ENCODE results near the gene CWF19L1.
"Not testable (repeated sequence)": the region's sequence is repeated elsewhere in the genome, so short reads cannot be mapped to it uniquely, and the experiment has no call there.

CWF19L1 gene

GRCh38 chr10:100267239-100268104, at the start of gene CWF19L1:
Gene CWF19L1 (minus strand): TSS chr10:100267638. CDS start chr10:100267593, 45 bp downstream.
- peak; percentile 75 to 81 for DNase-seq

DNA sequence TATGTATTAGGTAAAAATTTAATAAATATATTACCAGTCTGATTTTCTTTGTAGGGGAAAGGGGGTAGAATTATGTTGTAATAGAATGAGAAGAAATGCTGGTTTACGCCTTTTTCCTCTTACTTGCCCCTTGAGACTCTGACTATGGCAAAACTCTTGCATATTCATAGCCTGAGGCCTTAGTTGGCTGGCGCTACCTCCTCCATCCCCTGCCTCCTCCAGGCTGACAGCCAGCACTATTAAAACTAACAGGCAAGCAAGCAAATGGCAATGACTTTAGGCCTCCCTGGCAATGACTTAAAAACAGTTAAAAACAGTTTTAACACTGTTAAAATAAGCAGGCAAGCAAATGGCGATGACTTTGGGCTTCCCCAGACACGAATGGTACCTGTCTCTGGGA, 48.2 kb upstream of the CWF19L1 start:
- no peak for DNase-seq

GRCh38 chr10:100311298-100311697, 43.9 kb upstream of the CWF19L1 start:
- no peak for DNase-seq

- DNase-seq = no peak
Observed at GRCh38 chr10:100307684-100308083, 40.2 kb upstream of the CWF19L1 start.

DNA sequence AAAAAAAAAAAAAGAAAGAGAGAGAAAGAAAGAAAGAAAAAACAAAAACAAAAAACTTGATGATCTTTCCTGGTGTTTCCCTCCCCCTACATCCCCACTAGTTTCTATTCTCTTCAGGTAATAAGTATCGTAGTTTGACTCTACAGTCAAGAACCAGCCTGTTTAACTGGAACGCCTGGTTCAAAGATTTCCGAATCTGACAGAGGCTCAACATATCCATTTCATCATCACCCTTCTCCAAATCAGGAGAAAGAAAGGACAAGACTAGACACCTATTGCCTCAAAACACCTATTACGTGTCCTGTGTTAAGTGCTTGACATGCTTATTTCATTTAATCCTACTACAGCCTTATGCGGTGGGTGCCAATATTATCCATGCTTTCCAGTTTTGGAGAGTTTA, 39.4 kb upstream of the CWF19L1 start:
- no peak for DNase-seq

DNA sequence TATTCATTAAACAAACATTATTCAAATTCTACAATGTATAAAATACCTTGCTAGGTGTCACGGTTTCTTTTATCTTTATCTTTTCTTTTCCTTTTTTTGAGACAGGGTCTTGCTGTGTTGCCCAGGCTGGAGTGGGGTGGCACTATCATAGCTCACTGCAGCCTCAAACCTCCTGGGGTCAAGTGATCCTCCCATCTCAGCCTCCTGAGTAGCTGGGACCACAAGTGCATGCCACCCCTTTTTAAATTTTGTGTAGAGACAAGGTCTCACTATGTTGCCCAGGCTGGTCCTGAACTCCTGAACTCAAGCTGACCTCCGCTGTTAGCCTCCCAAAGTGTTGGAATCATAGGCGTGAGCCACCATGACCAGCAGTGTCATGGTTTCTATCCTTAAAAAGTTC, 37.0 kb upstream of the CWF19L1 start:
- no peak for DNase-seq

- DNase-seq = no peak
Observed at GRCh38 chr10:100303724-100304319, 36.4 kb upstream of the CWF19L1 start.

DNA sequence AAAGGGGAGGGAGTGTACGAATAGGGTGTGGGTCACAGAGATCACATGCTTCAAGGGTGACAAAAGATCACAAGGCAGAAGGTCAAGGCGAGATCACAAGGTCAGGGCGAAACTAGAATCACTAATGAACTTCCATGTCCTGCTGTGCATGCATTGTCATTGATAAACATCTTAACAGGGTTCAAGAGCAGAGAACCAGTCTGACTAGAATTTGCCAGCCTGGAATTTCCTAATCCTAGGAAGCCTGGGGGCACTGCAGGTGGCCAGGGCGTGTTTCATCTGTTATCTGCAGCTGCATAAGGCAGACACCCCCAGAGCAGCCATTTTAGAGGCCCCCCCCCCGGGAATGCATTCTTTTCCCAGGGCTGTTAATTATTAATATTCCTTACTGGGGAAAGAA, 33.7 kb upstream of the CWF19L1 start:
- not testable (repeated sequence) for DNase-seq

- DNase-seq = no peak
Observed at GRCh38 chr10:100297242-100297641, 29.8 kb upstream of the CWF19L1 start.

GRCh38 chr10:100293066-100293465, 25.6 kb upstream of the CWF19L1 start:
- no peak for DNase-seq

GRCh38 chr10:100292300-100292699, 24.9 kb upstream of the CWF19L1 start:
- DNase-seq = peak in 1 of 2 donors; percentile 35

DNA sequence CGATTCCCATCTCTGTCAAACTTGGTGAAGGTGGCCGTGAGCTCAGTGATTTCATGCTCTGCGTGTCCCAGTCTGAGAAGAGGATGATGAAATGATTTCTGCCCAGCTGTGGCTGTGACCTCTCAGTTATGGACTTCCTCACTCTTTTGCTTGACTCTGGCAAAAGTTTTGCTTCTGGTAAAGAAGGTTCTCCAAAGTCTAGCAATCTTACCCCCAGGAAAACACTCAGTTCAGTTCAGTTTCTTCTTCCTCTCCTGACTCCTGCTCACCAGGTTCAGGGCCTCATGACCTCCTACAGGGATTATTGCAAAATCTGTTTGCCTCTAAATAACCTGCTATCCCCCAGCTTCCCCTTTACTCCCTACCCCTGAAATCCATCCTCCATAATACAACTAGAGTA, 23.9 kb upstream of the CWF19L1 start:
- DNase-seq = no peak

DNA sequence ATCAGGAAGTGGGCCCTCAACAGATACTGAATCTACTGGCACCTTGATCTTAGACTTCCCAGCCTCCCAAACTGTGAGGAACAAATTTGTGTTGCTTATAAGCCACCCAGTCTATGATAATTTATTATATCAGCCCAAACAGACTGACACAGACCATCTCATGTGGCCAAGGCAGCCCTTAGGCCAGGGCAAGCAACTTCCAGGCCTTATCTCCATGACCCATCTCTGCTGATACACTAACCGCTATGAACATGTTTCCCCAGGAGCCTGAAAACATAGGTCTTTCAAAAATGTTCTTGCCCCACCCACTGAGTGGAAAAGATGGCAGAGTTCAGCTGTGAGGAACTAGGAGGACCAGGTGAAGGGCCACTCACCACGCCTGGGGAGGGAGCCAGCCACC, 22.2 kb upstream of the CWF19L1 start:
- DNase-seq = no peak

DNA sequence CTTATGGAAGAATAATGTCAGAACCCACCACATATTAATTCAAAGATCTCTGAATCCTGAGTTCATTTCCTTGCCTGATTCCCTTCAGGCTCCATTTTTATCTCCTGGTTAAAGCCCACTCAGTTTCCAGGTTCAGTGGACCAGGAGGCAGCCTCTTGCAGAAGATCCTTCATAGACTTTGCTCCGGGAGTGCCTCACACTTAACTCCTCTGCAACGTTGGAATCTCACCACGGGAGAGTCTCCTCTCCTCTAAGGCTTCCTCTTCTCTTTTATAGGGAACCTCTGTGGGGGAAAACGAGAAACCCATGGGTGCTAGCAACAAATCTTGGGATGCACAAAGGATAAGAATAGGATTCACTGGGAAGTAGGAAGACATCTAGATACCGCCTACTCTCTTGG, 20.8 kb upstream of the CWF19L1 start:
- no peak for DNase-seq

GRCh38 chr10:100287756-100288155, 20.3 kb upstream of the CWF19L1 start:
- no peak for DNase-seq

DNA sequence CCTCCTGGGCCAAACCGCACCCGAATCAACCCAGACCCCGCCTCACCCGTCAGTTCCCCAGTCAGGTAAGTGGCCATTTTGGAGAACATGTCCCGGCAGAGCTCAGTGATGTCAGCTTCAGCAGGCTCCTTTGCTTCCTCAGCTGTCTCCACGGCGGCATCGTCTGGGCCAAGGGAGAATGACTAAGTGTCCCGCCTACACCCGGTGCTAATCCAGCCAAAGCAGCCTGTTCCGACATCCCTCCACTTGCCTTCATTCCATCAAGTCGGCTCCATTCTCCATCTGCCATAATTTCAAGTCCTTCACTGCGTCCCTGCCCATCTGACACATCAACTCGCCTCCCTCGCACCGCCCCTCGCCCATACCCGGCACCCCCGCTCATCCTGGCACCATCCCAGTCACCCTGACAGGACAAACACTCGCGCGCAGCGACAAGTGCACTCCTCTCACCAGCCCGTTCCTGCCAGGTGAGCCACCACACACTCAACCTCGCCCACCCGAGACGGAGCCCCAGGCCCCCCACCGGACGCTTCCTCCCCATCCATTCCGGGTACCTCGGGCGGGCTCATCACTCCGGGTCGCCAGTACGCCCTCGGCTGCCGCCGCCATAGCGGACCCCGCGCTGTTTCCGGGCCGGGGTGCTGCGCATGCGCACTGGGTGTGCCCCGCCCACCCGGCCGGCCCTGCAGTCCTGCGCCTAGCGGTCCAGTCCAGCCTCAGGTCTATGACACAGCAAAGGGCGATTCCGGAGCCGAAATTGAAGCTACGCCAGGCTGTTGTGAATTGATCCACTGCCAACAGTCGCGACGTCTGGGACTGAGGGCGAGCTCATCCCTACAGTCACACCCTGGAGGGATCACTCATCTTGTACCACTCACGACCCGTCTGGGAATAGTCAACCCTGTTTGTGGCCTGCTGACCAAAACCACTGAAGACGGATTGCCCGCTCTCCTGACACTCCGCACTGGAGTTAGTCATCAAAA, 18.9 kb upstream of the CWF19L1 start, which contains the start of gene BLOC1S2:
TSS of gene BLOC1S2 (minus strand) at position 630 of the 983 bp plus-strand sequence. CDS start at position 609, 21 bp downstream.
- DNase-seq = peak; percentile 88

DNA sequence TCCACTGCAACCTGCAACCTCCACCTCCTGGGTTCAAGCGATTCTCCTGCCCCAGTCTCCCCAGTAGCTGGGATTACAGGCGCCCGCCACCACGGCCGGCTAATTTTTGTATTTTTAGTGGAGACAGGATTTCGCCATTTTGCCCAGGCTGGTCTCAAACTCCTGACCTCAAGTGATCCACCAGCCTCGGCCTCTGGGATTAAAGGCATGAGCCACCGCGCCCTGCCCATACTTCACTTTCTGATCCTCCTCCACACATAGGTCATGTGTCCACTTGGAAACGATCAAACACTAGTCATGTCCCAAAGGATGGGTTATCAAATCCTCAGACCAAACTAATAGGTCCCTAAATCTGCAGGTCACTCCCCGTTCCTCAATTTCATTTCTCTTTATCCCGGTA, 17.9 kb upstream of the CWF19L1 start:
- not testable (repeated sequence) for DNase-seq

DNA sequence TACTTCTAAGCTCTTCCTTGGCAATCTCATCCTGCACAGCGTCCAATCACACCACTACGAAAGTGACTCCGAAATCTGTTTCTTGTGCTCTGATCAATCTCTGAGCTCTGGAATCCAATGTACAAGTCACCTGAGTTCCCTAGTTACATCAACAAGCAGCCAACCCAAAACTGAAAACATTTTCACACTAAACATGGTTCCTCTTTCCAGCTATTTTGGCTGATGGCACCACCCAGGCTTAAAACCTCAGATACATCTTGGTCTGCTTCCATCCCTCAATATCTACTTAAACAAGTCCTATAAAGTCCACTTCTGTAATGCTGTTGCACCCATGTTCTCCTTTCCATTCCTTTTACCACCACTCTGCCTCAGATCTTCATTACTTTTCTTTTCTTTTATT, 15.5 kb upstream of the CWF19L1 start:
- DNase-seq = peak in 1 of 2 donors; percentile 5

- DNase-seq = not testable (repeated sequence)
Observed at GRCh38 chr10:100276971-100277370, 9.5 kb upstream of the CWF19L1 start.

DNA sequence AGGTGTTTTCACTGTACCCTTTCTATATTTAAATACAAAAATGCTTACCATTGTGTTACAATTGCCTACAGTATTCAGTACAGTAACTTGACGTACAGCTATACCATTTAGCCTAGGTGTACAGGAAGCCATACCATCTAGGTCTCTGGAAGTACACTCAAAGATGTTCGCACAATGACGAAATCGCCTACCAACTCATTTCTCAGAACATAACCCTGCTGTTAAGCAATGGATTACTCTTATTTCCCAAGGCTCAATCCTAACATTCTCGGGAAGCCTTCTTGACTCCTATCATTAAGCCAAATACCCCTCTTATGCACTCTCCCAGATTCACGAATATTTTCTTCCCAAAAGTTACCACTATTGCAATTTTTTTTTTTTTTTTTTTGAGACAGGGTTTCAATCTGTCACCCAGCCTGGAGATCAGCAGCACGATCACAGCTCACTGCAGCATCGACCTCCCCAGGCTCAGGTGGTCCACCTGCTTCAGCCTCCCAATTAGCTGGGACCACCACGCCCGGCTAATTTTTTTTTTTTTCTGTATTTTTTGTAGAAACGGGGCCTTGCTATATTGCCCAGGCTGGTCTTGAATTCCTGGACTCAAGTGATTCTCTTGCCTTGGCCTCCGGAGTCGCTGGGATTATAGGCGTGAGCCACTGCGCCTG, 1.5 kb downstream of the CWF19L1 start:
- no peak for DNase-seq

DNA sequence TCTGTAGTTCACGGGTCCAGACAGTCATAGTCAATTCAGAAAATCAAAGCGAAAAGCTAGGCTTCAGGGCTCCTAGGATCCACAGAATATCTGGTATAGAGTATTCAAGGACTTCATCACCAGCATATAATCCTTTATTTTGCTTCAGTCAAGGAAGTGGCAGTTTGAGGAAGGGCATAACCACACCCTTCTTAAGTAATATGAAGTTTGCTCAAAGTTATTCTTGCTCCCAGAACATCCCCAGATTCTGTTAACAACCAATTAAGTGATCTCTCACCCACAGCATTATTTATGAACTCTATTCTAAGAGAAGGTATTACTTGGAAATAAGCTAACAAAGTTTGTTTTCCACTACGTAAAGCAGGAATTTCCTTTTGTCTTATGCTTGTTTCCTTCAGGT, 13.2 kb downstream of the CWF19L1 start:
- no peak for DNase-seq

DNA sequence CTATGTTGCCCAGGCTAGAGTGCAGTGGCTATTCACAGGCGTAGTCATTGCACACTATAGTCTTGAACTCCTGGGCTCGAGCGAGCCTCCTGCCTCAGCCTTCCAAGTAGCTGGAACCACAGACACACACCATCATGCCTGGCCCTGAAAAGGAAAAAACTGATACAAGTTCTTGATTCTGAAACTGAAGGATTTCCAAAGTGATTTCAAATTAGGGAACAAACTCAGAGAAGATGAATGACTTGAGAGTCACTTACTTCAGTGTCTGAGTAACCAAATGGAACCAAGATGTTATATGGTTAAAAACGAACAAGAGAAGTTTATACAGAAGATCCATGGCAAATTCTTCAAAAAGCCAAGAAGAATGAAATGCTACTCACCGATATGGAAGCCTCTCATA, 14.4 kb downstream of the CWF19L1 start:
- DNase-seq = no peak
